CD4-positive, alpha-beta T cell treated with Interleukin-6 for 4 hours (primary cell): ENCODE data around the gene MTNR1B.

ENCODE experiments used
- DNase-seq: peaks from one replicate; pipeline ENCODE4 v3.0.0-alpha.2; 2020; ENCODE audit warnings: mixed read lengths

MTNR1B gene

DNA sequence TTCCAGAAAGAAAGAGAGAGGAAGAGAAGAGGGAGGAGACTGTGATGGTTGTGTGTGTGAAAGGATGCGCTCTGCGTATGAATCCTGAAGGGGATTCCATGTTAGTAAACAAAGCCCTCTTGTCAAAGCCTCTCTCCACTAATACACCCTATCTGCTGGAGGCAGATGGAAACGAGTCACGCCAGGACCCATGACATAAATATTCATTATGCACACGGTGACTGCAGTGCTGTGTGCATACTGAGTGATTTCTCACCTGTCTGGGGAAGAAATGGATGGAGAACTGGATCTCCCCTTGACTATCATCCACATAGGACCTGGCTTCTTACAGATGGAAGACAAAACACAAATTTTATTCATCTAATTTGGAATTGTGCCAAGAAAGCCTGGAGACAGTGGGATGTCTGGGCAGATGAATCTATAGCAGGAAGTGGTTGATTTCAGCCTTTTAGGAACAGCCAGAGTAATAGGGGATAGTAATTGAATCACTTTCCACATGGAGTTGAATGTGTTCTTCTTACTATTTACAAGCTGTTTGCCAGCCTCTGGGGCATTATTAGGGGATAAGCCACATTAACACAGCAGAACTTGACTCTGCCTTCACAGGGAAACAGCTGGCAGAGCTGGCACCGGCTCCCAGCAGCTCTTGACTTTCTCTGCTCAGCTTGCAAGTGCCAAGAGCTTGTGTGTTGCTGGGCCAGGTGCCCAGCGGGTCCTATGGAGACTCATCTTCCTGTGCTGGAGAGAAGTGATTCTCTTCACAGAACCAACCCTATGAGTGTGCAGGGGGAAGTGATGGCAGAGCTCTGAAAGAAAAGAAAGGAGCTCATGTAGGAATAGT lies 9.0 kb downstream of the MTNR1B start:
- no peak for DNase-seq

DNA sequence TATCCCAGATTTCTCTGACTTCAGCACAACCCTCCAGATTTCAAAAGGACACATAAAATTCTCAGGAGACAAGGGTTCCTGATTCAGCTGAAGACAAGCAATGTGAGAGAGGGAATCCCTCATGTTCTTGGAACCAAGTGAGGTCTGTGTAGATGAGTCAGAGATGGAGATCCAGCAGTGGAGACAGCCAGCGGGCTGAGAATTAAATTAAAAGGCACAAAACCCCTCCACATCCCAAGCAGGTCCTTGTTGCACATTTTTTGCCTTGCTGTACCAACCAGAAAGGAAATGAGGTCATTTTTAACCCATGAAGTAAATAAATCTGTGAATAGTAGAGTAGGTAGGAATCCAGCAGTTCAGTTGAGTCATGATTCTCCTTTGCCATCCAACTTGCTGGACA lies 9.7 kb downstream of the MTNR1B start:
- no peak for DNase-seq

DNA sequence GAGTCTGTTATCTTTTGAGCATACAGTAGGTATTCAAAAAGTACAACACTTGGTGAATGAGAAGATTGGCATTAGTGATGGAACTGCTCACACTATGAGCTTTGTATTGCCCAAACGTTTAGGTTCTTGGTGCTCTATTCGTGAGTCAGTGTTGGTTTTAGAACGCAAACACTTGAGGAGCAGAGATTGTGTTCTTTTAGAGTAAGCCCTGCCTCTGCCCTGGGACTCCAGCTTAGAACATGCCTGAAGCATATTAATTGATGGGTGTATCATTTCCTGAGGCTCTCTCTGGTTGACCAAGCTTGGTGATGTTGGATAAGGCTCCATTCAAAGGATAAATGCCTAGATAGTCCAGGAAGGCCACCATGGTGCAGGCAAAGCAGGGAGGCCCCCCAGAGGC lies 10.9 kb downstream of the MTNR1B start:
- DNase-seq: no peak

DNA sequence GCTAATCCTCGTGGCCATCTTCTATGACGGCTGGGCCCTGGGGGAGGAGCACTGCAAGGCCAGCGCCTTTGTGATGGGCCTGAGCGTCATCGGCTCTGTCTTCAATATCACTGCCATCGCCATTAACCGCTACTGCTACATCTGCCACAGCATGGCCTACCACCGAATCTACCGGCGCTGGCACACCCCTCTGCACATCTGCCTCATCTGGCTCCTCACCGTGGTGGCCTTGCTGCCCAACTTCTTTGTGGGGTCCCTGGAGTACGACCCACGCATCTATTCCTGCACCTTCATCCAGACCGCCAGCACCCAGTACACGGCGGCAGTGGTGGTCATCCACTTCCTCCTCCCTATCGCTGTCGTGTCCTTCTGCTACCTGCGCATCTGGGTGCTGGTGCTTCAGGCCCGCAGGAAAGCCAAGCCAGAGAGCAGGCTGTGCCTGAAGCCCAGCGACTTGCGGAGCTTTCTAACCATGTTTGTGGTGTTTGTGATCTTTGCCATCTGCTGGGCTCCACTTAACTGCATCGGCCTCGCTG lies 12.1 kb downstream of the MTNR1B start:
- no peak for DNase-seq

DNA sequence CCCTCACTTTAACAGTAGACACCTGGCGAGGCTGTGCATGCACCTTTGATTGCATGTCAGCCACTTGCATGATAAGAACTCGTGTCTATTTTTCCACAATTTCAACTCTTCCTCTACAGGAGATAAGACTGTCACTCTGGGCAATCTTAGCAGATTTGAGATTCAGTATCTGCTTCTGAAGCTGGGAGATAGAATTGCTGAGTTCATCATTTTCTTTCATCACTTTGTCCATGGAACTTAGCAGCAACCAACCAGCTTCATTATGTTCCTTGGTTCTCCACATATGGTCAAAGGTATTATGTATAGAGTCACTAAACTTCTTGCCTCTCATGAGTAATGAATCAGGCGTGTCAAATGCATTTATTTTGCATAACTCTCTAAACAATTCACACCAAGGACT lies 17.1 kb downstream of the MTNR1B start:
- DNase-seq: no peak

DNA sequence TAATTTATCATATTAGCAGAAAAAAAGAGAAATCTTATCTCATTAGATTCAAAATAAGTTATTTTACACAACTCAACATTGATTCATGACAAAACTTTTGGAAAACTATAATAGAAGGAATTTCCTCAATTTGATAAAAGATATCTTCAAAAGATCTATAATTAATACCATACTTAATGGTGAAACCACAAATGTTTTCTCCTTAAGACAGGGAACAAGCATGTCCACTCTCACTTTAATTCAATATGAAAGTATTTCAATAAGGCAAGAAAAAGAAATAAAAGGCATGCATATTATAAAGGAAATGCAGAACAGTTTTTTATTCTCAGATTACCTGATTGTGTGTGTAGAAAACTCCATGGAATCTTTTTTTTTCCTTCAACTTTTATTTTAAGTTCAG lies 23.6 kb downstream of the MTNR1B start:
- DNase-seq: no peak

DNA sequence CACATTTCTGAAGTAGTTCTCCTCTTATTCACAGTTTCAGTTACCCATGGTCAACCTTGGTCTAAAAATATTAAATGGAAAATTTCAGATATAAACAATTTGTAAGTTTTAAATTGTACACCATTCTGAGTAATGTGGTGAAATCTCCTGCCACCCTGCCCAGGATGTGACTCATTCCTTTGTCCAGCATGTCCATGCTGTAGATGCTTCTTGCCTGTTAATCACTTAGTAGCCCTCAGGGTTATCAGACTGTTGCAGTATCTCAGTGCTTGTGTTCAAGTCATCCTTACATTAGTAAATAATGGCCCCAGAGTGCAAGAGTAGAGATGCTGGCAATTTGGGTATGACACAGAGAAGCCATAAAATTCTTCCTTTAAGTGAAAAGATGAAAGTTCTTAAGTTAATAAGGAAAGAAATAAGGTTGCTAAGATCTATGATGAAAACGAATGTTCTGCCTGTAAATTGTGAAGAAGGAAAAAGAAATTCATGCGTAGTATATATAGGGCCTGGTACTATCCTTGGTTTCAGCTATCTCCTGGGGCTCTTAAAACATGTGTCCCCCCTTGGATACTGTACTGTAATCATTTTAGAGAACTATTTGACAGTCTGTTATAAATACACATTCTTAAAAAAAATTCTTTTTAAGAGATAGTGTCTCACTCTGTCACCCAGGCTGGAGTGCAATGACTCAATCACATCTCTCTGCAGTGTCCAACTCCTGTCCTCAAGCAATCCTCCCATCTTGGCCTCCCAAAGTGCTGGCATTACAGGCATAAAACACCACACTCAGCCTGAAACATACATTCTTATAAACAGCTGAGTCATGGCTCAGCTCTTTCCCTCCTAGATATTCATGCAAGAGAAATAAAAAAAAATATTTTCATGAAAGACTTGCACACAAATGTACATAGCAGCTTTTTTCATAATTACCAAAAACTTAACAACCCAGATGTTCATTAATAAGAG lies 31.3 kb downstream of the MTNR1B start:
- no peak for DNase-seq

DNA sequence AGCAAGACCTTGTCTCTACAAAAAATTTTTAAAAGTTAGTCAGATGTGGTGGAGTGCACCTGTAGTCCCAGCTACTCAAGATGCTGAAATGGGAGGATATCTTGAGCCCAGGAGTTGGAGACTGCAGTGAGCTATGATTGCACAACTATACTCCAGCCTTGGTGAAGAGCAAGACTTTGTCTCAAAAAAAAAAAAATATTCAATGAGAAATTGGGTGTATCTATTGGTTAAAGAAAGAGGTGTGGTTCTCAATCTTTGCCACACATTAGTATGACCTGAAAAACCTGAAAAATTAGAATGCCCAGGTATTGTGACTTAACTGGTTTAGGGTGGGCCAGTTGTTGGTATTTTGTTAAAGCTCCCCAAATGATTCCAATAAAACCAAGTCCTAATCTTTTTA lies 32.4 kb downstream of the MTNR1B start:
- DNase-seq: no peak

DNA sequence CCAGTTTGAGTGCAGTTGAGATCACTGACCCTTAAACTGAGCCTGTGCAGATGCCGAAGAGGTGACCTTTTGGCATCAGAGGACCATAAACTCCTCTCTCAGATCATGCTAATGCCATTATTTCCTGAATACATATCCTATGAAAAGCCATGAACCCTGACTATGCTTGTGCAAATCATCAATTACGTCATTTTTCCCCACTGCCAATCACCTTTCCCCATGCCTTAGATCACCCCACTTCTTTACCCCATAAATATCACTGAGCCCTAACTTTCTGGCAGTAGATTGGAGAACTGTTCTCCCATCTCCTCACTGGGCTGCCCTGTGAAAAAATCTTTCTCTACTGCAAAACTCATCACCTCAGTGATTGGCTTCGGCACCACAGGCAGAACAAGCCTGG lies 32.9 kb downstream of the MTNR1B start:
- no peak for DNase-seq

DNA sequence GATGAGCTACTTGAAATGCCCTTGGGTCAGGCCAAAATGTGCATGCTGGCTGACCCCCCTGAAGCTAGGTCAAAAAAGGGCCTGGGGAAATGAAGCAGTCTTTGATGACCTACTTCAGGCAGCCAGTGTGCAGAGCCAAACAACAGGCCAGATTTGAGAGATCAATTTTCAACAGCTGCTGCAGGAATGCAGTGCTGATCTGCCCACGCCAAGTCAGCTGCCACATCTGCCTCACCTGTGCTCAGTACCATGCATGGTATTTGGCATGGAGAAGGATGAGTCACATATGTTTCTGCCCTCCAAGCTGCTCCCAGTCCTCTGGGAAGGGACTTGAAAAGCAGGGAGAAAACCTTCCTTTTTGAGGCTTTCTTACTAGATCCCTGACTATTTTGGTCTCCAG lies 35.8 kb downstream of the MTNR1B start:
- no peak for DNase-seq

DNA sequence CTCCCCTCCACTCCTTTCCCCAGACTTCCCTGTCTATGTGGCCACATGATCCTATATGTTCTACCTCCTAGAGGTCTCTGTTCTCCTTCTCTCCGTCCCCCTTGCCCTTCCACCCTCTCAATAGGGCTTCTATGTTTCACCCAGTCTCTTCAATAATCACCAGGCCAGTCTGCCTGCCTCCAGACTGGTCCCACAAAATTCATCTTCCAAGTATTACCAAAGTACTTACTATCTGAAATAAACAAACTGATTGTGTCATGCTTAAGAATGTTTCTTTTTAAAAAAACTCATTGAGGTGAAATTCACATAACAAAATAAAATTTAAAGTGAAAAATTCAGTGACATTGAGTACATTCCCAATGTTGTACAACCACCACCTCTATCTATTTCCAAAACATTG lies 44.2 kb downstream of the MTNR1B start:
- DNase-seq: no peak

DNA sequence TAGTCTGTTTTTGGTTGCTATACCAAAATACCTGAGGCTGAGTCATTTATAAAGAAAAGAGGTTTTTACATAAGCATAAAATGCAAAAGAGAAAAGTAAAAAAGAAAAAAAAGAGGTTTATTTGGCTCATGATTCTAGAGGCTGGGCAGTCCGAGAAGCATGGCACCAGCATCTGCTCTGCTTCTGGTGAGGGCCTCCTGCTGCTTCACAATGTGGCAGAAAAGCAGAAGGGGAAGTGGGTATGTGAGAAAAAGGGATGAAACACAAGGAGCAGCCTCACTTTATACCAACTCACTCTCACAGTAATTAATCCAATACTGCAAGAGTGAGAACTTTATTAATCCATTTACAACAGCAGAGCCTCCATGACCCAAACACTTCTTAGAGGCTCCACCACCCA lies 47.1 kb downstream of the MTNR1B start:
- DNase-seq: no peak

DNA sequence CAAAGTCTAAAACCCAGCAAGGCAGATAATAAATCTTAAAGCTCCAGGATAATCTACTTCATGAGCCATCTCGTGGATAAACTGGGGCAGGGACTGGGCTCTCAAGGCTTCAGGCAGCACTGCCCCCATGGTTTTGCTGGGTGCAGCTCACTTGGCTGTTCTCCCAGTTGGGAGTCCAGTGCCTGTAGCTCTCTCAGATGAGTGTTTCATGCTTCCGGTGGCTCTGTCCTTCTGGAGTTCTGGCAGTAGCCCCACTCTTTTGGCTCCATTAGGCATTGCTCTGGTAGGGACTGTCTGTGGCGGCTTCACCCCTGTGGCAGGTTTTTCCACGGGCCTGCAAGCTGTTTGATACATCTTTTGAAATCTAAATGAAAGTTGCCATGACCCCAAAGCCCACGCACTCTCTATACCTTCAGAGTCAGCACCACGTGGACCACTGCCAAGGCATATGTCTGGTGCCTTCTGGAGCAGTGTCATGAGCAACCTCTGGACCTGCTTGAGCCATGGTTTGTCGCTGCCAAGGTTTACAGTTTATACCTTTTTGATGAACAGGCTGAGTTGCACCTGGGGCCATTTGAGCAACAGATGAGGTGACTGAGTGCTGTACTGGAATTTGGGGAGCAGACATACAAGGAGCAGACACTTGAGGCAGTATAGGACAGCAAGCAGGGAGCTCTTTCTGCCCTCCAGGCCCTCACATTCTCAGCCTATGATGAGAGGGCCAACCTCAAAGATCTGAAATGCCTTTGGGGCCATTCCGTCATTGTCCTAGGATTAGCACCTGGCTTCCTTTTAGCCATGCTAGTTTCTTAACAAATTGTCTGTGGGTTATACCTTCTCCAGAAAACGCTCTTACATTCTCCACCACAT lies 48.6 kb downstream of the MTNR1B start:
- DNase-seq: no peak

DNA sequence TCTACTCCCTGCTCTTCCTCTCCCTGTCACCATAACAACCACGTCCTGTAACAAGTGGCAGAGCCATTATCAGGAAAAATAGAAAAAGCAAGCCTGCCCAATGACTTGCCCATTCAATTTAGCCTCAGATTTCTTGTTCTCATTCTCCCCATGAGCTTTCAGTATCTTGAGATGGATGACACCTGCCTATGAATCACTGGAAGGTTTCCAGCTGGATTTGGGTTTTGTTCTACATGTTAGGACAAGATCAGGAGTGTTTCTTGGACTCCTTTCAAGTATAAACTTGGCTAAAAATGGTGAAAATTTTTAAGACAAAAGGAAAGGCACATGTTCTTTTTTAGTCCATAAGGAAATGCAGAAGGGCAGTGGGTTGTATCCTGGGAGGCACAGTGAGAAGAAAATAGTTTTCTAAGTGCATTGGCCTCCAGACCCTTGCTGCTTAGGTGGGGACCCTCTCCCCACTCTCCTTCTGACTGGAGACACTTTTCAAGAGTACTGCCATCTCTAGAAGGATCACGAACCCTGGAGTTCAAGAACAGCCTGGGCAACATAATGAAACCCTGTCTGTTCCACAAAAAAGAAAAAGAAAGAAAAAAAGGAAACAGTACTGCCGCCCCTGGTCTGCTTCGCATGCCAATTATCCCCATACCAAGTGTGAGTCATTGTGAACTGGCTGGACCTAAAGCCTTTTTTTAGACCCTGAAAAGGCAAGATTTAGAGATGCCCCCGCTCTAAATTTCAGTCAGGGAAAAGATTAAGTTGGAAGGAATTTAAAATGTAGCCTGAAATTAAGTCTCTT lies 51.0 kb downstream of the MTNR1B start:
- no peak for DNase-seq

DNA sequence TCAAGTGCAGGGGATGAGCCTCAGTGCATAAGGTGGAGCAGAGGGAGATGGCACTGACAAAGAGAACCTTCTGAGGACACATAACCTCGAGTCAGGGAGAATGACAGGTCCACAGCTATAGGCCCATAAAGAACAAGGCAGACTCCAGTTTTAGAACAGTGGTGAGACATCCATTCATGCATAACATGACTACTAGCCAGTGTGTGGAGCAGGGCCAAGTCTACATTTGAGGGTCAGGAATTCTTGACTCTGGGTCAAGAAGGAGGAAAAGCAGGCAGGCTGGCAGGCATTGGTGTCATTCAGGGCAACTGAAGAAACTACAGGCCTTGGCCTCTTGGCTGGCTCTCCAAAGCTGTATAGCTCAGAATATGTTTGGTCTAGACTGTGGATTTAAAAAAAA lies 54.9 kb downstream of the MTNR1B start:
- no peak for DNase-seq

DNA sequence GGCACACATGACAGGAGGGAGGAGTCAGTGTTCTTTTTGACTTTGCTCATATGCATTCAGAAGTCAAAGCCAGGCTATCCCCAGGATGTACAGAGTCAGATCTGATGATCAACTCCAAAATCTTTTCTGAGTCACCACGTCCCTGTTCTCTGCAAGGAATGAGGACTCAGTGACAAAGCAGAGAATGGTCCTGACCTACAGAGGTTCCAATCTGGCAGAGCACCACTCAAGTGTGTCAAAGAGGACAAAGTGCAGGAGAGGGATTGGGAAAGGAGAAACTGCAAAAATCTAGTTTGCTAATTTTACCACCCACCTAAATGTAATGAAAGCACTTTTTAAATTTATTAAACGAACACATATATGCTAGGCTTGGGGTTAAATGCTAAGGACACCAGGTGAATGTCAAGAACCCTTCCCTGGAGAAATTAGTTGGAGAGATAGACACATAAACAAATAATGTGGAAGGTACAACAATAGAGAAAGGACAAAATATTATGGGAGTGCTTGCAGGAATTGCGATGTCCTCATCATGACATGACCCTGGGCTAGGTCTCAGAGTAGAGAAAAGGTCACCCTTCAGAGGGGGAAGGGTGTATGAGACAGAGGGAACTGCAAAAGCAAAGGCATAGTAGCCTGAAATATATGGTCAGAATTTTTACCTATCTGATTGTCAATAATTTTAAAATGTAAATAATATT lies 56.3 kb downstream of the MTNR1B start:
- no peak for DNase-seq

DNA sequence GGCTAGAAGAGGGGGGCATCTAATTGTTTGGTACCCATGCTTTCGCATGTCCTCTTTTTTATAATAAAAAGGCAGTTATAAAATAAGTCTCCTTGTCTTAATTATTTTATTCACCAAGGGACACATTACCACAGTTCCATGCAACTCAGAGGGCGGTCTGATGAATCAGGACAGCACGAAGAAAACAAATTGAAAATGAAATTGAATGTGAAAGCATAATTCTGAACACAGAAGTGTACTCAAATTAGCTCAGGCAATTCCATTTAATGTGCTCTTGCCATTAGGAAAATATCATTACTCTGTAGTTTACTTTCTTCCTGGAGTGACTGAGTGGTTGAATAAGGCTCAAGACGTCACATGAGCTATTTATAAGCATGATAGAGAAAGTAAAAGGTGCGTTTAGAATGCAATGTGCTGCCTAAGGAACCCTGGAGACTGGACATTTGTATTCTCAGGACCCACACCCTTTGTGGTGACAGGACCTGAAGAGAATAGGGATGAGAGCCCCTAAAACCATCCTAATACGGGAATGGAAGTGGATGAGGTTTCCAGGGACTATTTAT lies 59.6 kb downstream of the MTNR1B start:
- no peak for DNase-seq

DNA sequence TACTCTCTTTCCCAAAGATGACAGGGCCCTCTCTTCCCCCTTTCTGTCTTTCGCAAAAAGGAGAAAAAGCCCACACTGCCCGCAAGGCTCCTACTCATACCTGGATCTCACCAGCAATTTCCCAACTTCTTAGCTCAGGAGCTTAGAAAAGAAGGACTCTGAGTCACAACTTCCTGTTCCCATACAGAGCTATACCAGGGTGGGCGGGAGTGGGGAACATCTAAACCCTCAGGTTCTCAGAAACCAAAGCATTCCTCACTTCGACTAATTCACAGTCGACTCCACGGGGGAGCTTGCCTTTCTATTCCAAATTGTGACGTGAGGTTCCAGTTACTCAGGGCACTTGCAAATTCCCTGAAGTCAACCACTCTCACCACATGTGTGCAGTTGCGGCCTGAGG lies 61.9 kb downstream of the MTNR1B start:
- no peak for DNase-seq
